ENCODE data around the gene PID1. TPM values are rescaled to one million over a fixed set of nuclear protein-coding genes. Genes with fewer than 3 reads are reported as not detected.
A peak's percentile ranks its signal among the peaks of the same experiment; 100 is the strongest.

Gene PID1
- polyA plus RNA-seq, 1 of the 3 experiments (the other 2 are of a cell fraction) = 0.16 TPM

GRCh38 chr2:229129738-229130371, 141.2 kb downstream of the PID1 start:
- Histone ChIP-seq H4K20me1 (ENCODE audit: insufficient read depth) (no peaks in the 10 kb centered on the region), H3K36me3 (replicated peaks in 1 of 2; ENCODE audit: control insufficient read depth in 1 of 2, insufficient read depth in 2 of 2, low read length in 1 of 2) (no peaks in the 10 kb centered on the region), H3K4me1 (ENCODE audit: control insufficient read depth in 1 of 2, insufficient read depth in 2 of 2, low read depth in 1 of 2, low read length in 1 of 2) (peaks cover 0 to 17% of the 10 kb centered on the region in 2 experiments; a peak in 2 of 4 replicates), H3K9ac (no peak overlapping the region), H3K4me2 (no peak overlapping the region), H3K27ac (ENCODE audit: low read depth in 2 of 2, low read length in 1 of 2) (peak overlapping the region in 1 of 2 experiments; percentile 5; a peak in 2 of 4 replicates), H3K79me2 (ENCODE audit: insufficient read depth) (no peaks in the 10 kb centered on the region), H3K9me3 (no peaks in the 10 kb centered on the region), H3K27me3 (ENCODE audit: insufficient read depth) (no peaks in the 10 kb centered on the region), H3K4me3 (ENCODE audit: low read depth in 2 of 2, low read length in 1 of 2) (no peak overlapping the region), H3F3A (replicated peaks; ENCODE audit: insufficient read depth) (no peaks in the 10 kb centered on the region), H2AFZ (ENCODE audit: low read depth) (no peak overlapping the region), H3K9me2 (no peaks in the 10 kb centered on the region)
- ChIA-PET CTCF (interaction anchor here (1.1 to 7.4 kb wide), 7 partner anchors 145 to 584 kb away, joined by 3 to 88 read pairs (median 4); partner anchors contain the start of genes DNER and PID1), POLR2A (no interaction called here)
- 9% methylated on average over 12 of the region's 12 CpGs for WGBS (ENCODE audit: low lambda C conversion rate)
- peak; percentile 10 for DNase-seq
- TF ChIP-seq GATA2 (CRISPR knock-in tag; IDR thresholded peaks at IDR 0.05) = peak; percentile 66
- TF ChIP-seq REST (IDR thresholded peaks at IDR 0.05; ENCODE audit: low read depth, low read length) = no peak

GRCh38 chr2:229127471-229127870, 143.6 kb downstream of the PID1 start:
- TF ChIP-seq YY1 (IDR thresholded peaks at IDR 0.05; ENCODE audit: low read depth) = no peak
- no peak for TF ChIP-seq NFIC (IDR thresholded peaks at IDR 0.05; ENCODE audit: borderline replicate concordance)
- TF ChIP-seq USF2 (IDR thresholded peaks at IDR 0.05; ENCODE audit: borderline replicate concordance, low read depth, low read length) = no peak
- no peak for TF ChIP-seq SMC3 (IDR thresholded peaks at IDR 0.05; ENCODE audit: low read depth, low read length)
- TF ChIP-seq TAF1 (IDR thresholded peaks at IDR 0.05; ENCODE audit: borderline replicate concordance, low read depth, low read length) = no peak
- no peak for TF ChIP-seq TCF12 (IDR thresholded peaks at IDR 0.05)
- TF ChIP-seq POLR2AphosphoS5 (IDR thresholded peaks at IDR 0.05; ENCODE audit: low read depth, low read length) = no peak
- TF ChIP-seq GABPA (IDR thresholded peaks at IDR 0.05; ENCODE audit: low read depth) = no peak
- no peak for TF ChIP-seq TEAD4 (IDR thresholded peaks at IDR 0.05; ENCODE audit: borderline replicate concordance, insufficient read depth)
- TF ChIP-seq EP300 (IDR thresholded peaks at IDR 0.05; ENCODE audit: borderline replicate concordance in 1 of 2, low read depth in 1 of 2, low read length in 1 of 2) = no peak
- TF ChIP-seq ELF1 (IDR thresholded peaks at IDR 0.05) = no peak
- ChIA-PET POLR2A (no interaction called here), CTCF (interaction anchor here (1.1 to 7.4 kb wide), 3 partner anchors 147 to 491 kb away, joined by 3 to 88 read pairs (median 3); partner anchors contain the start of gene PID1)
- H4K20me1 ChIP-seq (ENCODE audit: insufficient read depth) = no peaks in the 10 kb centered on the region
- no peak for DNase-seq
- 30% methylated on average over 4 of the region's 4 CpGs for WGBS (ENCODE audit: low lambda C conversion rate)
- no peak overlapping the region for H3K4me3 ChIP-seq (ENCODE audit: low read depth in 2 of 2, low read length in 1 of 2)
- no peaks in the 10 kb centered on the region for H3K9me2 ChIP-seq
- H3K9me3 ChIP-seq = no peaks in the 10 kb centered on the region
- H3K4me2 ChIP-seq = no peak overlapping the region
- H3K27ac ChIP-seq (ENCODE audit: low read depth in 2 of 2, low read length in 1 of 2) = no peak overlapping the region
- H3K27me3 ChIP-seq (ENCODE audit: insufficient read depth) = no peaks in the 10 kb centered on the region
- no peak overlapping the region for H3K9ac ChIP-seq
- no peak overlapping the region for H2AFZ ChIP-seq (ENCODE audit: low read depth)
- H3K36me3 ChIP-seq (replicated peaks in 1 of 2; ENCODE audit: control insufficient read depth in 1 of 2, insufficient read depth in 2 of 2, low read length in 1 of 2) = no peaks in the 10 kb centered on the region
- H3F3A ChIP-seq (replicated peaks; ENCODE audit: insufficient read depth) = no peaks in the 10 kb centered on the region
- peaks cover 0 to 17% of the 10 kb centered on the region in 2 experiments; a peak in 2 of 4 replicates for H3K4me1 ChIP-seq (ENCODE audit: control insufficient read depth in 1 of 2, insufficient read depth in 2 of 2, low read depth in 1 of 2, low read length in 1 of 2)
- H3K79me2 ChIP-seq (ENCODE audit: insufficient read depth) = no peaks in the 10 kb centered on the region
